ENCODE measurements around the gene CENPO. TPM values are rescaled to one million over a fixed set of nuclear protein-coding genes. Genes with fewer than 3 reads are reported as not detected.

CENPO gene
- total RNA-seq, 1 experiment from 2014 or later = 36.6 TPM

DNA sequence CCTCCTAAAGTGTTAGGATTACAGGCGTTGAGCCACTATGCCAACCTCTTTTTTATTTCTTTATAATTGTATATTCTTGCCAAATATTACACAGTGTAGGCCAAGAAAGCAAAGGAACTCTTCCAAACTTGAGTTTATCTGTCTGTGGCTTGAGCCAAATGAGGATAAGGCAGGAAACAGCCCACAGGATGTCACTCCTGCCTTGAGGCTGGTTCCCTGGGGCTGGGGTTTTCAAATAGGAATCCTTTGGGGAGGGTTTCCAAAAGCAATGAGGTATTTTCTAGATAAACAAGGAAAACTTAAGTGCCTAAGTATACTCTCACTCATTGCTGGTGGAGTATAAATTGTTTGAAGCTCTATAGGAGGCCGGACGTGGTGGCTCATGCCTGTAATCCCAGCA, 70.4 kb downstream of the CENPO start:
- no peak for DNase-seq
- Histone ChIP-seq H3K36me3 (replicated peaks; ENCODE audit: control insufficient read depth, insufficient read depth, low read length) (no peaks in the 10 kb centered on the region; the same call in 1 of the 2 replicates), H3K4me3 (ENCODE audit: insufficient read depth, low read depth, low read length) (no peak overlapping the region), H3K27me3 (ENCODE audit: control insufficient read depth, insufficient read depth, low read length) (no peaks in the 10 kb centered on the region)

DNA sequence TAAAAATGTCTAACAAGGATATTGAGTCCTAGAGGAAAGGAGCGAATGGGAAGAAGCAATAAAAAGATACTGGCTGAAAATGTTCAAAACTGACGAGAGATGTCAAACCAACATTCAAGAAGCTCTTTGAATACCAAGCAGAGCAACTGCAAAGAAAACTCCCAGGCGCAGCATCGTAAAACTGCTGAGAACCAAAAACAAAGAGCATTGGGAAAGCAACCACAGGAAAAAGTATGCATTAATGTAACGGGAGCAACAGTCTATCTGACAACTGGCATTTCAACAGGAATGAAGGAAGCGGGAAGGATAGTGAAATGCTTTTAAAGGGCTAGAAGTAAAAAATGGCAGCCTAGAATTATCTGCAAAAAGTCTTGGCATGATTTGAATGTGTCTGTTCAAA, 73.7 kb downstream of the CENPO start:
- DNase-seq = no peak
- no peak overlapping the region for H3K4me3 ChIP-seq (ENCODE audit: insufficient read depth, low read depth, low read length)
- no peaks in the 10 kb centered on the region for H3K27me3 ChIP-seq (ENCODE audit: control insufficient read depth, insufficient read depth, low read length)
- H3K36me3 ChIP-seq (replicated peaks; ENCODE audit: control insufficient read depth, insufficient read depth, low read length) = no peaks in the 10 kb centered on the region

DNA sequence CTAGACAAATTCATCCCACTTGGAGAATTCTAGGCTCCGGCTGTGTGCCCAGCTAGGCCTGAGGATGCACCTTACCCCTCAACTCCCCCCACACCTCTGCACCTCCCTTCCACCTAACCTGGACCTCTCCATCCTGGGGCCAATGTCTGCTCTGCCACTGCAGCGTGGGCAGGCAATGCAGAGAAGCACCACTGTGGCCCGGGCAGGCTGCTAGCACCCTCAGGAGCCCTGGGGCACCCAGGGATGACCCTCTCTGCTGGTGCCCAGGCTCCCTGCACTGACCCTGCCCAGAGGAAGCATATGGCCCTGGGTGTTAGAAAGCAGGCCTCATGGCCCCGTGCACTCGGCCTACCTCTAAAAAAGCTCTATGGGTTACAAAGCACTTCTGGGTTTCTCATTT, 77.2 kb downstream of the CENPO start:
- H3K36me3 ChIP-seq (replicated peaks; ENCODE audit: control insufficient read depth, insufficient read depth, low read length) = no peaks in the 10 kb centered on the region; the same call in 1 of the 2 replicates
- peak; percentile 25 for DNase-seq
- H3K4me3 ChIP-seq (ENCODE audit: insufficient read depth, low read depth, low read length) = no peak overlapping the region
- H3K27me3 ChIP-seq (ENCODE audit: control insufficient read depth, insufficient read depth, low read length) = no peaks in the 10 kb centered on the region

DNA sequence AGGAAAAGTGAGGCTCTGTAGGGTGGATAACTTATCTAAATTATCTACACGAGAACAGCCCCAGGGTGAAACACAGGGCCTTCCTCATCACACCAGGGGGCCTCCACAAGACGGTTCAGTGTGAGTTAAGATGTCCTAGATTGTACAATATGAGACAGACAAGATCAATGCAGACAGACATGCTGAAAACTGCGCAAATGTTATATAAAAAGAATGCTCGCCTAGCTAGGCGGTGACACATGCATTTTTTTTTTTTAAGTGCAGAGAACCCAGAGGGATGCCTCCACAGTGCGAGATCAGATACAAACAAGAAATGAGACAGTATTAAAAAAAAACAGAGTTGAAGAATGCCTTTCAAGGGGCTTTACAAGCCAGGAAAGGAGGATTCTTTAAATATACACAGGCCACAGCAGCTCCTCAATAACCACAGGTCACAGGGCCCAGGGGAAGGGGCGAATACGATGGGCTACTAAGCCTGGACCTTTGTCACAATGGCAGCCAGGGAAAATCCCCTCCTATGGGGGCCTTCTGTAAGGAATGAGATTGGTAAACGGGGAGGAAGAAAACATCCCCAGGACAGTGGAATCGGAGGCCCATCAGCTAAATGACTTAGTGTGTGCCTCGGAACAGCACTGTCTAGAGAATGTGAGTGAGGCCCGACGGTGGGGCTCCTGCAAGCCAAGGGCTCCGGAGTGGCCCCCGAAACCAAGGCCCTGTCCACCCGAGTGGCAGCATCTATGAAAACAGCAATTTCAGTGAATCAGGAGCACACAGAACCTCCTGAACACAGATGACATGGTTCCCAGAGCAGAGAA, 77.9 kb downstream of the CENPO start:
- Histone ChIP-seq H3K36me3 (replicated peaks; ENCODE audit: control insufficient read depth, insufficient read depth, low read length) (no peaks in the 10 kb centered on the region; the same call in 1 of the 2 replicates), H3K4me3 (ENCODE audit: insufficient read depth, low read depth, low read length) (no peak overlapping the region), H3K27me3 (ENCODE audit: control insufficient read depth, insufficient read depth, low read length) (no peaks in the 10 kb centered on the region)
- DNase-seq = peak; percentile 50

- DNase-seq = peak; percentile 43
- Histone ChIP-seq H3K36me3 (replicated peaks; ENCODE audit: control insufficient read depth, insufficient read depth, low read length) (no peaks in the 10 kb centered on the region; the same call in 1 of the 2 replicates), H3K27me3 (ENCODE audit: control insufficient read depth, insufficient read depth, low read length) (no peaks in the 10 kb centered on the region), H3K4me3 (ENCODE audit: insufficient read depth, low read depth, low read length) (no peak overlapping the region)
Measured at GRCh38 chr2:24871852-24872333, 78.7 kb downstream of the CENPO start.

Other genes starting within 250 kb of the CENPO start
- gene PTRHD1, start within 50 bp of the CENPO start, total RNA-seq (2014; rRNA removed; shearing (Covaris generic)) = 23.4 and 31.4 TPM in 2 replicates
- gene ADCY3, start 126.8 kb downstream of the CENPO start, total RNA-seq (2014; rRNA removed; shearing (Covaris generic)) = 13.1 and 15.9 TPM in 2 replicates
- gene DNAJC27, start 178.5 kb downstream of the CENPO start, total RNA-seq (2014; rRNA removed; shearing (Covaris generic)) = 2.7 and 4.2 TPM in 2 replicates
- 3.3 and 3.4 TPM in 2 replicates for gene EFR3B, start 248.7 kb downstream of the CENPO start, total RNA-seq (2014; rRNA removed; shearing (Covaris generic))

Data from H7 (cell line).